ENCODE data around the gene DBN1. TPM values are rescaled to one million over a fixed set of nuclear protein-coding genes. Genes with fewer than 3 reads are reported as not detected.

Gene DBN1
- total and polyA plus RNA-seq, 9 of the 15 experiments (the other 6 are each of a cell fraction or from before 2014, with no cell fraction given) = 0.25 to 87.2 (median 27.9) TPM

- TF ChIP-seq REST (IDR thresholded peaks at IDR 0.05; ENCODE audit: borderline replicate concordance) (peak; percentile 54), REST (CRISPR knock-in tag; IDR thresholded peaks at IDR 0.05; ENCODE audit: low read depth) (no peak; the same call in none of the 2 replicates), FOS (IDR thresholded peaks at IDR 0.05; ENCODE audit: extremely low read depth, insufficient read length) (no peak), GTF2E2 (tag; IDR thresholded peaks at IDR 0.05) (no peak), TGIF2 (CRISPR knock-in tag; IDR thresholded peaks at IDR 0.05) (0 out of 2 replicates have a peak, but pooled peaks have one; percentile 32), ZBTB7A (IDR thresholded peaks at IDR 0.05; ENCODE audit: borderline replicate concordance, control insufficient read depth, low read depth, low read length) (peak; percentile 75), MTA3 (IDR thresholded peaks at IDR 0.05; ENCODE audit: borderline replicate concordance) (peak; percentile 79; the same call in 1 of the 2 replicates), E2F8 (IDR thresholded peaks at IDR 0.05; ENCODE audit: low read depth, partially characterized antibody) (peak; percentile 58), POLR3G (IDR thresholded peaks at IDR 0.05; ENCODE audit: extremely low read depth, insufficient read length, insufficient replicate concordance) (no peak), SUPT5H (IDR thresholded peaks at IDR 0.05) (peak; percentile 60; the same call in 1 of the 2 replicates), CTCF (IDR thresholded peaks at IDR 0.05 in 2 of 3, conservative IDR thresholded peaks at IDR 0.05 in 1 of 3; ENCODE audit: insufficient read depth in 2 of 3, low read depth in 1 of 3, low read length in 3 of 3) (peak; percentile 71 to 88 (median 74)), CREM (IDR thresholded peaks at IDR 0.05; ENCODE audit: low read depth) (peak; percentile 63; the same call in 1 of the 2 replicates), NCOR1 (IDR thresholded peaks at IDR 0.05) (peak; percentile 60; the same call in 1 of the 2 replicates), MCM5 (IDR thresholded peaks at IDR 0.05; ENCODE audit: low read depth) (no peak), HSF4 (CRISPR knock-in tag; IDR thresholded peaks at IDR 0.05; ENCODE audit: borderline replicate concordance) (0 out of 2 replicates have a peak, but pooled peaks have one; percentile 61), KAT2B (IDR thresholded peaks at IDR 0.05; ENCODE audit: low read depth, low read length) (peak; percentile 39)
Measured at GRCh38 chr5:177455036-177455660, 18.3 kb downstream of the DBN1 start (continued).

Measured in K562 (cell line).